Endodermal cell (in vitro differentiated cells): ENCODE results near the gene CHN2. TPM values are rescaled to one million over a fixed set of nuclear protein-coding genes. Genes with fewer than 3 reads are reported as not detected.

Experiments
- DNase-seq: peaks from one replicate; pipeline ENCODE4 v3.0.0-alpha.2; 2017
- H3K27ac ChIP-seq: 2 replicates; pipeline ENCODE4 v1.5.1; 2013; ENCODE audit warnings: mild to moderate bottlenecking, low read depth, low read length, moderate library complexity
- H3K27me3 ChIP-seq: 2 replicates; pipeline ENCODE4 v1.6.1; 2013; ENCODE audit warnings: mild to moderate bottlenecking, low read length, moderate library complexity; ENCODE audit not compliant: insufficient read depth, control insufficient read depth, poor library complexity, severe bottlenecking
- H3K36me3 ChIP-seq: 2 replicates; pipeline ENCODE4 v1.7.0; 2013; ENCODE audit warnings: mild to moderate bottlenecking, low read length, moderate library complexity; ENCODE audit not compliant: control insufficient read depth, insufficient read depth
- H3K4me1 ChIP-seq: one replicate; pipeline ENCODE4 v1.7.0; 2013; ENCODE audit warnings: low read length; ENCODE audit not compliant: control insufficient read depth, insufficient read depth
- H3K4me3 ChIP-seq: 2 replicates; pipeline ENCODE4 v1.5.1; 2013; ENCODE audit warnings: mild to moderate bottlenecking, low read length, moderate library complexity
- H3K9ac ChIP-seq: 2 replicates; pipeline ENCODE4 v1.6.1; 2013; ENCODE audit warnings: mild to moderate bottlenecking, low read length, moderate library complexity; ENCODE audit not compliant: poor library complexity, severe bottlenecking; ENCODE audit errors: extremely low read depth
- H3K9me3 ChIP-seq: 2 replicates; pipeline ENCODE4 v1.6.1; 2013; ENCODE audit warnings: mild to moderate bottlenecking, low read length, moderate library complexity; ENCODE audit not compliant: control insufficient read depth
- H3K27ac Mint-ChIP-seq: 2 replicates; pipeline ENCODE4 v1.8.0; 2020; ENCODE audit warnings: mixed read lengths
- H3K27me3 Mint-ChIP-seq: 2 replicates; pipeline ENCODE4 v1.8.0; 2021; ENCODE audit warnings: mild to moderate bottlenecking, mixed read lengths; ENCODE audit not compliant: insufficient read depth
- H3K36me3 Mint-ChIP-seq: 2 replicates; pipeline ENCODE4 v1.8.0; 2020; ENCODE audit warnings: low read depth, mixed read lengths
- H3K4me1 Mint-ChIP-seq: 2 replicates; pipeline ENCODE4 v1.8.0; 2020; ENCODE audit warnings: mixed read lengths
- H3K4me3 Mint-ChIP-seq: 2 replicates; pipeline ENCODE4 v1.8.0; 2020; ENCODE audit warnings: mild to moderate bottlenecking, moderate library complexity, mixed read lengths
- H3K9me3 Mint-ChIP-seq: 2 replicates; pipeline ENCODE4 v1.8.0; 2020; ENCODE audit warnings: mild to moderate bottlenecking, mixed read lengths
- CTCF ChIP-seq: fragments of 200-600 bp; sonication (generic); conservative IDR thresholded peaks from 2 replicates; pipeline ENCODE4 v1.5.0; 2021; ENCODE audit warnings: antibody characterized with exemption, mild to moderate bottlenecking
- WGBS, 2 experiments: methylation state at CpG; one replicate each; pipeline versions ENCODE4 v1.1.5 to v1.1.7; 2013; ENCODE audit warnings: missing lambda C conversion rate in 2 of 2, mixed read lengths in 1 of 2; ENCODE audit not compliant: insufficient coverage in 1 of 2, insufficient read length in 1 of 2; 5-methylcytosine and 5-hydroxymethylcytosine counted together
- total RNA-seq, 2 donors: library from RNA; stranded (reverse); fragmentation: NEBNext Ultra II Directional in 1 of 2; extraction: Animal tissue kit (Norgen Biotek cat#: 25700) in 1 of 2; gene quantifications; 2 replicates in 1 of 2; 3 replicates in 1 of 2; pipeline ENCODE4 v1.2.1, GENCODE V29; 2021

CHN2 gene
- total RNA-seq, 2 donors from 2014 or later, result 14.0 to 14.1 TPM

GRCh38 chr7:29332042-29332811 is 137.7 kb downstream of the CHN2 start:
- Mint-ChIP-seq H3K36me3 (no peaks in the 10 kb centered on the region), H3K27me3 (peaks cover 6% of the 10 kb centered on the region), H3K4me1 (no peaks in the 10 kb centered on the region), H3K27ac (no peak overlapping the region), H3K9me3 (no peaks in the 10 kb centered on the region), H3K4me3 (no peak overlapping the region)
- H3K27me3 ChIP-seq, result no peaks in the 10 kb centered on the region
- H3K9ac ChIP-seq, result no peak overlapping the region
- no peak for DNase-seq
- H3K4me3 ChIP-seq, result no peak overlapping the region
- no peaks in the 10 kb centered on the region for H3K9me3 ChIP-seq
- H3K27ac ChIP-seq, result no peak overlapping the region
- TF ChIP-seq CTCF, result no peak
- no peaks in the 10 kb centered on the region for H3K36me3 ChIP-seq
- no peaks in the 10 kb centered on the region for H3K4me1 ChIP-seq
- 93 to 94% methylated on average over 9 to 14 of the region's 14 CpGs for WGBS, 2 experiments

- Histone ChIP-seq H3K4me1 (no peaks in the 10 kb centered on the region), H3K4me3 (no peak overlapping the region), H3K9ac (no peak overlapping the region), H3K36me3 (no peaks in the 10 kb centered on the region), H3K27ac (no peak overlapping the region), H3K9me3 (no peaks in the 10 kb centered on the region), H3K27me3 (no peaks in the 10 kb centered on the region)
- no peak for TF ChIP-seq CTCF
- no peak for DNase-seq
- H3K4me3 Mint-ChIP-seq, result no peak overlapping the region
- H3K4me1 Mint-ChIP-seq, result no peaks in the 10 kb centered on the region
- H3K27ac Mint-ChIP-seq, result no peak overlapping the region
- H3K27me3 Mint-ChIP-seq, result peaks cover 6% of the 10 kb centered on the region
- no peaks in the 10 kb centered on the region for H3K9me3 Mint-ChIP-seq
- no peaks in the 10 kb centered on the region for H3K36me3 Mint-ChIP-seq
- 91 to 95% methylated on average over 8 to 14 of the region's 14 CpGs for WGBS, 2 experiments
These were observed 138.6 kb downstream of the CHN2 start for GRCh38 chr7:29332875-29333855.

GRCh38 chr7:29335188-29336083 is 140.9 kb downstream of the CHN2 start:
- Histone ChIP-seq H3K27ac (no peak overlapping the region), H3K27me3 (no peaks in the 10 kb centered on the region), H3K9me3 (no peaks in the 10 kb centered on the region), H3K4me3 (no peak overlapping the region), H3K4me1 (no peaks in the 10 kb centered on the region), H3K36me3 (no peaks in the 10 kb centered on the region), H3K9ac (no peak overlapping the region)
- no peak for TF ChIP-seq CTCF
- H3K27ac Mint-ChIP-seq, result no peak overlapping the region
- peaks cover 6% of the 10 kb centered on the region for H3K27me3 Mint-ChIP-seq
- no peaks in the 10 kb centered on the region for H3K4me1 Mint-ChIP-seq
- H3K36me3 Mint-ChIP-seq, result no peaks in the 10 kb centered on the region
- 89 to 97% methylated on average over 6 of the region's 6 CpGs for WGBS, 2 experiments
- no peaks in the 10 kb centered on the region for H3K9me3 Mint-ChIP-seq
- no peak for DNase-seq
- no peak overlapping the region for H3K4me3 Mint-ChIP-seq
